Kidney tubule cell (primary cell): ENCODE results near the gene BAG1.

ENCODE experiments used
- DNase-seq: peaks from one replicate; pipeline ENCODE4 v3.0.0-alpha.2; 2018; ENCODE audit warnings: low spot score

The BAG1 gene

DNA sequence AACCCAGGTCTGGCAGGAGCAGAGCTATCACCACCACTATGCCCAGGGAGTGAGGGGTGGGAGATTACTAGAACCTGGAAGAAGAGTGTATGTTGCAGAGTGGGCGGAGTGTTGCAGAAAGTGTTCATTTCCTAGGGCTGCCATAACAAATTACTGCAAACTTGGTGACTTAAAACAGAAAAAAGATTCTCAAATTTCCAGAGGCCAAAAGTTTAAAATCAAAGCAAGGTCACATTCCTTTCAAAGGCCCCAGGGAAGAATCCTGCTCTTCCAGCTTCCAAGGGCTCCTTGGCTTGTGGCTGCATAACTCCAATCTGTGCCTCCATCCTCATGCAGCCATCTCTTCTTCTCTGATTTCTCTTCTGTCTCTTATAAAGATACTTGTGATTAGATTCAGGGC lies 55.1 kb downstream of the BAG1 start:
- no peak for DNase-seq

DNA sequence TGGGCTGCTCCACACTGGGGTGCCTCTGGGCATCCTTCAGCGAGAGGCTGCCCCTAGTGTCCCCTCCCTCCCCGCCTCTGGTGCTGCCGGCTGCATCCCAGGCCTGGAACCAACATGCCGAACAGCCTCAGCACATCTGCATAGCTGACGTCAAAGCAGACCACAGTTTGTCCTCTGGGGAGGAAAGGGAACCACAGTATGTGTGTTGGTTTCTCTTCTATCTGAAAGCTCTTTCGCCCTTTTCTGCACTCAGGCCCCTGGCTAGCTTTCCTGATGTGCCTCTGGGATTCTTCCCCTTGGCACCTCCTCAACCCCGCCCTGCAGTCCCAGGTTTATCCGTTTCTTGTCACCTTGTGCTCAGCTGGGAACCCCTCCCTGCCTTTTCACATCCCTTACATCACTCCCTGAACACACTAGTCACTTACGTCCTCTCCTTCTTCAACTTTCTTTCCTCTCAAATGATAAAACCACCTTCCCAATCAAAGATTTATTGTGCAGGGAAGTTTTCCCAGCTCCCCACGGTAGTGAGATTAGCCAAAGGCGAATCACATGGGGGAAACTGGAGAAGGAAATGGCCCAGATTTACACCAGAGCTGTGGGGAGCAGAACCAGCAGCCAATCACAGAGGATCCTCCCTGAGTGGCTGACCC lies 61.8 kb downstream of the BAG1 start:
- no peak for DNase-seq
